ENCODE data around the gene ROR1.
A peak's percentile ranks its signal among the peaks of the same experiment; 100 is the strongest.
"Not testable (repeated sequence)": the region's sequence is repeated elsewhere in the genome, so short reads cannot be mapped to it uniquely, and the experiment has no call there.

The ROR1 gene

GRCh38 chr1:63824451-63824850 is 50.6 kb downstream of the ROR1 start:
- DNase-seq (ENCODE audit: low spot score), result no peak

DNA sequence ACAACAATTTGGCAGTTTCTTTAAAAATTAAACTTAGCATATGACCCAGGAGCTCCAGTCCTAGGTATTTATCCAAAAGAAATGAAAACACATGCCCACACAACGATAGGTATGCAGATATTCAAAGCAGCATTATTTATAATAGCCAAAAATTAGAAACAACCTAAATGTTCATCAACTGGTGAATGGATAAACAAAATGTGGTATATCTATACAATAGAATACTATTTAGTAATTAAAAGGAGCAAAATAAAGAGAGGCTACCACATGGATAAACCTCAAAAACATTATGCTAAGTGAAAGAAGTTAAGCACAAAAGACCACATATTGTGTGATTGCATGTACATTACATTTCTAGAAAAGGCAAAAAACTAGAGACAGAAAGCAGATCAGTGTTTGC is 51.3 kb downstream of the ROR1 start:
- no peak for DNase-seq (ENCODE audit: low spot score)

- DNase-seq (ENCODE audit: low spot score), result not testable (repeated sequence)
Measured at GRCh38 chr1:63826246-63826861, 52.5 kb downstream of the ROR1 start.

DNA sequence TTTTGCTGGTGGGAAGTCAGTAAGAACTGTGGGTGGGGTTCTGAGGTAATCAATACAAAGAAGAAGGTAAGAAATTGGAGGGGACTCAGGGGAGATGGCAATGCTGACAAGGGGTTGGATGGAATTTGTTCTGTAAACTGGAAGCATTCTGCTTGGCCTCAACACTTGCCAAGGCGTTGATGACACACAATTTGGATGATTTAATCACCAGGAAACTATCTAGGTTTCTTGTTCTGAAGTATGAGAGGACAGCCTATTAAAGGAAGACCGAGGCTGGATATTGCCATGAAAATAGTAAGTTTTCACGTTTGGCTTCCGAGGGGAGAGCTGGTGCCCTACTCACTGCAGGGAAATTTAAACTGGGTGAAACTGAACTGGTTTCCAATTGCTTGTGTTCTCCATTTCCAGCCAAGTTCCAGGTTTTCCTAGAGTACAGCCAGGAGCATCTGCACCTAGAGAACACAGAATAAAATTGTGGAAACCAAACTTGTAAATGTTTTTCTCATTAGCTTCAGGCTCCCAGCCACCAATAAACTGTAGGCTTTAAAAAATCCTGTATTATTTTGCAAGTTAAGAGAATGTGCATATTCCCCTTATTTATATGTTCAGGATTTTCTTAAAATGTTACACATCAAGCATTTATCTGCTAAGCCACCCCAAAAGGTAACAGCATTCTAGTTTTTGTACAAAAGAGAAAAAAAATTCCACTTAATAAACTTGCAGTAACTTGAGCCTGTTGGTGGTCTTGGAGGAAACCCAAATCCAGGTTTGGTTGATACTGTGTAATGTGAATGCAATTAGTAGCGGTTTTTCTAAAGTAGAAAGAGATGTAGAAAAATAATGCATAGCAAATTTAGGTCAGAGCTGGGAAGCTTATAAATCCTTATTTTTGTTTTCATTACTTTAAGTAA is 53.8 kb downstream of the ROR1 start:
- DNase-seq (ENCODE audit: low spot score), result no peak

DNA sequence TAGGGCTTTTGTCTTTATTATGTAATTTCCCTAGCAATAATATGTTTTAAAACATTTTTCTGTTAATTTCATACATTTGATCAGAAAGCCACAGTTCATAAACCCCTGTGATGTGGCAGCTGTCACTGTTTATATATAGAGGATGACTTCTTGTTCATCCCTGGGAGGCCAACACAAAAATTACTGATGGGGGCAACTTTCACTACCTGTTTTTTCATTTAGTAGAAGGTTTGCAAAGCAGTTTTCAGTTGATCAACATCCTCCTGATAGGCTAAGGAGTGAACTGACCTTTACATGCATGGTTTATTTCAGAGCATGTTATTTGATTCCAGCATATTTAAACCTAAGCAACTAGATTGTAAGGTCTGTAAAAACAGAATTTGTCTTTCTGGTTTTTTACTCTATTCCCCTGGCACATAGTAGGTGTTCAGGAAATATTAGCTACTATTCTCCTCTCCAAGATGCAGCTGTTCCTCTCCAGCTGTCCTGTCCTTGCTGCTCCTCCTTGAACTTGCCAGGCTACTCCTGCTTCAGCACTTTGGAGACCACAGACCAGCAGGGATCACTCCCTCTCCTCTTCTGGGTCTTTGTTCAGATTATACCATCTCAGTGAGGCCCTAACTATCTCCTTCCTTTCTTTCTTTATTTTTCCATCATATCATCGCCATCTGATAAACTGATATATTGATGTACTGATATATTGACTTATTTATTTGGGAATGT is 54.7 kb downstream of the ROR1 start:
- no peak for DNase-seq (ENCODE audit: low spot score)

- DNase-seq (ENCODE audit: low spot score), result no peak
Measured at GRCh38 chr1:63829349-63830327, 55.8 kb downstream of the ROR1 start.

GRCh38 chr1:63831409-63831808 is 57.6 kb downstream of the ROR1 start:
- DNase-seq (ENCODE audit: low spot score), result no peak

DNA sequence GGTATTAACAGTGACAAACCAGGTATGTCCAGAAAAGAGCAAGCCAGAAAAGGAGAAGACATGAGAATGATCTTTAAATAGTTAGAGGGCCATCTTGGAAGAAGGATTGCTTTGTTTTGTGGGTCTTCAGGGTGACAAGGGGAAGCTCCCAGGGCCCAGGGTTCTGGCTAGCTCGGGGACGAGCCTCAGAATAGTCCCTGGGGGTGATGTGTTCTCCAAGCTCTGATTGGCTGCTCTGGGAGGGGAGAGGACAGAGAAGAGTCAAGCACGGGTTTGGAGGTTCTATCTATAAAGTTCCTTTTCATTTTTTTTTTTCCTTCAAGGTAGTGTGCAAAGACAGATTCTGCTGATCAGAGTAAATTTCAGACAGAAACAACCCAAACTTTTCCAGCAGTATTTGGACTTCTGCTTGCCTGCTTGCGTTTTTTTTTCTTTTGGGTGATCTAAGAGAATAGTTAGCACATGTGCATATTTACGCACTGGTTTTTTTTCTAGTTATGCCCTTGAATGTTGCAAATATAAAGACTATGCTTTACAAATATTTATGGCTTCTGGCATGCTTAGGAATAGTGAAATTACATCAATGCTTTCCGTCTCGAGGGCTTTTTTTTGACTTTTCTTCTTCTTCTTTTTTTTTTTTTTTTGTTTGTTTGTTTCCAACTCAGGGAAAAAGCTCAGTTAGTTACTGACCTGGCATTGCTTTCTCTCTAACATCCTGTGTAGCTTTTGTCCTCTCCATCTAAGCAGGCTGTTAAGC is 59.7 kb downstream of the ROR1 start:
- no peak for DNase-seq (ENCODE audit: low spot score)

DNA sequence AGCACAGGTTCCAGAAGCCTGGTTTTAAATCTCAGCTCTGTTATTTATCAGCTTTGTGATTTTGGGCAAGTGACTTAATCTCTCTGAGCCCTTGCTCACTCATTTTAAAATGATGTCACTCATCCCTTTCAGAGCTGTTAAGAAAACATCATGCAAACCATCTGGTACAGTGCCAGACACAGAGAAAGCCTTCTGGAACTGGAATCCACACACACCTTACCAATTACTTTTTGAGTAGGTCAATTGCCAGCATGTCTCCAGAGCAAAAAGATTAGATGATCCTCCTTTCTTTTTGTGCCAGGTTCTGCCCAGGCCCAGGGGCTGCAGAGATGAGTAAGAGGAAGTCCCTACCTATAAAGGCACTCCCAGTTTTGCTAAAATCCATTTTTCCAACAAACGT is 61.3 kb downstream of the ROR1 start:
- DNase-seq (ENCODE audit: low spot score), result no peak

GRCh38 chr1:63836374-63836773 is 62.6 kb downstream of the ROR1 start:
- no peak for DNase-seq (ENCODE audit: low spot score)

DNA sequence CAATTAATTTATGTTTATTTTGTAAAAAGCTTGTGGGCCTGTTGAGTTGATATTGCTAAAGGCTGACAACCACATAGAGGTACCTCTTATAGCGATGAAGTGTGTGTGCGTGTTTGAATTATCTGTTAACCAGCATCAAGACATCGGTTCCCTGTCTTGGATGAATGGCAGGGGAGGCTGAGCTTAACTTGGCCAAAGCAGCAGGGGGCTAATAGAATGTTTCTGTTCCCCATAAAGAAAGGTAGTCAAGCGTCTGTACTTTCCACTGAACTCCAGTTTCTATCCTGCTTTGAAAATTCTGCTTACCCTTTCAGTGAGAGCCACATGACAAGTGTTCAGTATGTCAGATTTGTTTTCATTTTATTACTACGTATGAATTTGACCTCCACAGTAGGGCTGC is 63.0 kb downstream of the ROR1 start:
- no peak for DNase-seq (ENCODE audit: low spot score)

- no peak for DNase-seq (ENCODE audit: low spot score)
Measured at GRCh38 chr1:63843010-63843409, 69.2 kb downstream of the ROR1 start.

DNA sequence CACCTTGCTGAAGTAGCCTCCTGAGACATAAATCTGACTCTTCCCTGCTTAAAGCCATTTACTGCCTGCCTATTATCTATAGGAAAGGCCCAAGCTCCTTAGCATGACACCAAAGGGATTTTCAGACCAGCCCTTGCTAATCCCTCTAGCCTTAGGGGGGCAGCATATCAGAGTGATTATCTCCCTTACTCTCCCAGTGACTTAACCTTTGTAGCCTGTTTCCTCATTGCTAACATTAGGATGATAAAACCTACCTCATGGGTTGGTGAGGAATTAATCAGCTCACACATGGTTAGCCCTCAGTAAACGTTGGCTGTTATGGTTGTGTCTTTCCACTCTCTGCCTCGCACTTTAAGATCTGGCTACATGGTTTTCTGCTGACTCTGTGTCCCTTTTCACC is 70.1 kb downstream of the ROR1 start:
- no peak for DNase-seq (ENCODE audit: low spot score)

GRCh38 chr1:63845346-63845745 is 71.5 kb downstream of the ROR1 start:
- no peak for DNase-seq (ENCODE audit: low spot score)

DNA sequence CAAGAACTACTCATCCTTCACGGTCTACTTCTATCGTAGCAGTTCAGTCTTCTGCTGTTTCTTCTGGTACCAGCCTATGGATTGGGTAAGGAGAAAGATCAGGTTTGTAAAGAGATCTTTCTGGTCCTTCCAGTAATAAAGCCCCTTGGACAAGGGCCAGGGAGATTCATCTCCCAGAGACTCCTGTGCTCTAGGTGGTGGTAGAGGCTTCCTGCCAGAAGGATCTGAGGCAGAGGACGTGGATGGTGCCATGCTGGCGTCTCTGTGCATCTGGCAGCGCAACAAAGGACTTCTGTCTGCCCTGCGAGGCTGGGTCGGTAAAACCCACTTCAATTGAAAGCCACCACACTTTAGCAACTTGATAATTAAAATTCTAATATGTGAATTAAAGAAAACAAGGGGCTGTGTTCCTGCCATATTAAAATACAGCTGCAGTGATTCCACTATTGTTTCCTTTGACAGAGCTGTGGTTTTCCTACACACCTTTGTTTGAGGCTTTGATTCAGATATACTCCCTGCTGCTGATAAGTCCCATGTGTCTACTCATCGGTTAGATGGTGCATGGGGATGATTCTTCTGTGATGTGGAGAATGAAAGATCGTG is 73.6 kb downstream of the ROR1 start:
- peak; percentile 63 for DNase-seq (ENCODE audit: low spot score)

GRCh38 chr1:63848733-63849132 is 74.9 kb downstream of the ROR1 start:
- no peak for DNase-seq (ENCODE audit: low spot score)

DNA sequence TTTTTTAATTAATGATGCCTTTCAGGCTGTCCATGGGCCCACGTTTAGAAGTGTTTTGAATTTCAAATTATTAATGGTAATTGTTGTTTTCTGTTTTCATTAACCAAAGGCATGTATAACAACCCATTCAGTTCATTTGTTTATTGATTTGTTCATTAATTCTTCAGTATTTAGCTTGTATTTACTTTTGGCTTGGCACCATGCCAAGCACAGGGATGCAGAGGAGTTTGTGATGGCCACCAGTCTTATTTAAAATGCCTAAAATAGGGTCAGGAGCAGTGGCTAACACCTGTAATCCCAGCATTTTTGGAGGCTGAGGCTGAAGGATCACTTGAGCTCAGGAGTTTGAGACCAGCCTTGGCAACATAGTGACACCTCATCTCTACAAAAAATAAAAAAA is 75.3 kb downstream of the ROR1 start:
- no peak for DNase-seq (ENCODE audit: low spot score)

DNA sequence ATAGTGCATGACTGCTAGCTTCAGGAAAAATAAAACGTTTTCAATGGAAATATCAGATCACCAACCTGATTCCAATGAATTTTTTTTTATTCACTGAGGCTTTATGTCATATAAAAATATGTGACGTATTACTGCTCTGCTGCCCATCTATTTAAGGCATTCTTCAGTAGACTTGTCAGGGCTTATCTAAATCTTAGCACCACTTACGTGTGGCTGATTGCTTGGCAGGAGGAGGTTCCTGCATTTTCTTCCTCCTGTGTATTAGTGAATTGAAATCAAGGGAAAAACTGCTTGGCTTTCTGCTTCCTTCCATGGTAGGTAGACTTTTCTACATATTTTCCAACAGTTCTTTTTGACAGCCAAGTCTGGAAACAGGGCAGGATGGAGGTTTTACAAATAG is 80.3 kb downstream of the ROR1 start:
- DNase-seq (ENCODE audit: low spot score), result no peak

DNA sequence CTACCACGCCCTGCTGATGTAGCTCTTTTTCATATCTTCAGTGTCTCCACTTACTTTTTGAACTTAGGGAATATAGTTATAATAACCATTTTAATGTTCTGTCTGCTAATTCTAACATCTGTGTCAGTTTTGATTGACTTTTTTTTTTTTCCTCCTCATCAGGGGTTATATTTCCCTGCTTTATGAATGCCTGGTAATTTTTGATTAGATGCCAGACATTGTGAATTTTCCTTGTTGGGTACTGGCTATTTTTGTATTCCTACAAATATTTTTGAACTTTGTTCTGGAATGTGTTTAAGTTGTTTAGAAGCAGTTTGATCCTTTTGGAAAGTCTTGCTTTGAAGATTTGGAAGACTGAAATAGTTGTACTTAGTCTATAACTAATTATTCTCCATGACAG is 82.1 kb downstream of the ROR1 start:
- no peak for DNase-seq (ENCODE audit: low spot score)

- no peak for DNase-seq (ENCODE audit: low spot score)
Measured at GRCh38 chr1:63856924-63857323, 83.1 kb downstream of the ROR1 start.

GRCh38 chr1:63857478-63857877 is 83.7 kb downstream of the ROR1 start:
- no peak for DNase-seq (ENCODE audit: low spot score)
